ENCODE data around the gene GPR18. TPM values are rescaled to one million over a fixed set of nuclear protein-coding genes. Genes with fewer than 3 reads are reported as not detected.
"Not testable (repeated sequence)": the region's sequence is repeated elsewhere in the genome, so short reads cannot be mapped to it uniquely, and the experiment has no call there.

The GPR18 gene
- total RNA-seq, 1 experiment from 2014 or later, result 126 TPM

DNA sequence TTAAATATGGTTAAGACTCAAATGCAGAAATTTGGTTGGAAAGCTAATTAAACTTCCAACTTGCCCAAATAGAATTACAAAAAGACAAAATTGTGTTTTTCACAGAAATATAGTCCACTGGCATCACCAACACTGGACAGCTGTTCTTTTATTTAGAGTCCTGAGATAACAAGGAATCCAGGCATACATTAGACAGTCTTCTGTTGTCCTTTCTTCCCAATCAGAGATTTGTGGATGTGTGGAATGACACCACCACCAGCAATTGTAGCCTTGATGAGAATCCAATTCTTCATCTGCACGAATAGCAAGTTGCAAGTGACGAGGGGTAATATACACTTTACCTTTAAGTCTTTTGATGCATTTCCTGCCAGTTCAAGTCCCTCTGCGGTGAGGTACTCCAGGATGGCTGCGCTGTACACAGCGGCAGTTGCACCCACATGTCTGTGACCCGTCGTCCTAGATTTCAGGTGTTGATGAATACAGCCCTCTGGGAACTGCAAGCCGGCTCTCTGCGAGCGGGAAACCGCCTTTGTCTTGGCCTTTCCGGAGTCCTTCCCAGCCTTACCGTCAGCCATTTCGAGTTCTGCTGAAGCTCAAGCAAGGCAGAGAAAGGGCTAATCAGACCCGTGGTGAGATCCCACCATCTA is 42.9 kb downstream of the GPR18 start:
- no peaks in the 10 kb centered on the region for H4K20me1 ChIP-seq (ENCODE audit: insufficient read depth, low read depth, low read length)
- no peak for DNase-seq
- peak overlapping the region; percentile 75 for H3K27ac ChIP-seq (ENCODE audit: low read length)
- no peak overlapping the region for H2AFZ ChIP-seq (ENCODE audit: low read length)
- no peak overlapping the region for H3K9ac ChIP-seq (ENCODE audit: low read length)
- no peaks in the 10 kb centered on the region for H3K9me2 ChIP-seq (replicated peaks; ENCODE audit: insufficient read depth, low read length)
- H3K79me2 ChIP-seq (ENCODE audit: low read length), result peaks cover 99% of the 10 kb centered on the region
- no peaks in the 10 kb centered on the region for H3K27me3 ChIP-seq (ENCODE audit: low read length)
- H3K9me3 ChIP-seq (ENCODE audit: low read length), result no peaks in the 10 kb centered on the region
- H3K4me1 ChIP-seq (ENCODE audit: low read length), result peaks cover 88% of the 10 kb centered on the region
- H3K36me3 ChIP-seq (ENCODE audit: insufficient read depth, low read length), result peaks cover 8% of the 10 kb centered on the region; the same call in 1 of the 2 replicates
- H3K4me3 ChIP-seq (ENCODE audit: low read length), result no peak overlapping the region
- H3K4me2 ChIP-seq (ENCODE audit: low read depth, low read length, poor library complexity, severe bottlenecking), result no peak overlapping the region

DNA sequence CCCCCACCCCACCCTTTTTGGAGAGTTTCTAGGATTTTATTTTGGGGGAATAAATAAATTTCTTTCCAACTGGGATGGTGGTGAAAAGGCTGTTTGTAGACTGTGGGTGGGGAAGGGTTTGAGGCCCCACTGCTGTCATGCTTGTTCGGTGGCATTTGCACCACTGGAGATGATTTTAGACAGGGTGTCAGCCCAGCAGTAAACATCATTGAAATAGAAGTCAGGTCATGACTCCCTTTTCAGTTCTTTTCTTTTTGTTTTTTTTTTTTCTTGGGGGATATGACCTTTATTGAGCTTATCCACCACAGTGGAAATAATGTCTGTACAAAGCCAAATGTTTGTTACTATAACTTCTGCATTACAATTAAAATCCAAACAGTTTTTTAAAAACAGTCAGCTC is 43.4 kb downstream of the GPR18 start:
- Histone ChIP-seq H3K79me2 (ENCODE audit: low read length) (peaks cover 99% of the 10 kb centered on the region), H3K9me2 (replicated peaks; ENCODE audit: insufficient read depth, low read length) (no peaks in the 10 kb centered on the region), H3K4me1 (ENCODE audit: low read length) (peaks cover 83% of the 10 kb centered on the region), H2AFZ (ENCODE audit: low read length) (no peak overlapping the region), H3K36me3 (ENCODE audit: insufficient read depth, low read length) (peaks cover 8% of the 10 kb centered on the region; the same call in 1 of the 2 replicates), H3K27me3 (ENCODE audit: low read length) (no peaks in the 10 kb centered on the region), H3K4me3 (ENCODE audit: low read length) (no peak overlapping the region), H3K9me3 (ENCODE audit: low read length) (no peaks in the 10 kb centered on the region), H3K9ac (ENCODE audit: low read length) (no peak overlapping the region), H3K4me2 (ENCODE audit: low read depth, low read length, poor library complexity, severe bottlenecking) (peak overlapping the region; percentile 54), H3K27ac (ENCODE audit: low read length) (peak overlapping the region; percentile 75), H4K20me1 (ENCODE audit: insufficient read depth, low read depth, low read length) (no peaks in the 10 kb centered on the region)
- DNase-seq, result no peak

DNA sequence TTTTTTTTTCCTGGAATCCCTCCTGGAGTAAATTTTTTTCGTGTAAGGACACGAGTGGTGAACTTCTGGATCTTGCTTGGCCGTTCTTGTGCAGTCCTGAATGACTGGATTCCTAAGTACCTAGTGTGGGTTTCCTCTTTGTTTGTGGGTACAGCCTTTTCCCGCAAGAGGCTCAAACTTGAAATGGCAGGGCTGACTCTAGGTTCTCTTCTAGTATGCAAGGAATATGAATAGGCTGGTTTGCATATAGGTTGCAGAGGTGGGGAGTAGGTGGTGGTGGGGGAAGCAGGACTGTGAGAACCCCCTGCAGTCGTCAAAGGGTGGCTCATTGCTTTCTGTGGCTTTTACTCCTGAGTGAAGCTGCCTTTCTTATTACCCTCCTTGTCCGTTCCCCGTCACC is 43.9 kb downstream of the GPR18 start:
- Histone ChIP-seq H3K4me2 (ENCODE audit: low read depth, low read length, poor library complexity, severe bottlenecking) (peak overlapping the region; percentile 54), H3K36me3 (ENCODE audit: insufficient read depth, low read length) (peaks cover 8% of the 10 kb centered on the region; the same call in 1 of the 2 replicates), H4K20me1 (ENCODE audit: insufficient read depth, low read depth, low read length) (no peaks in the 10 kb centered on the region; the same call in 1 of the 2 replicates), H2AFZ (ENCODE audit: low read length) (no peak overlapping the region), H3K4me3 (ENCODE audit: low read length) (0 out of 2 replicates have a peak overlapping the region, but pooled peaks have one; percentile 15), H3K27me3 (ENCODE audit: low read length) (no peaks in the 10 kb centered on the region), H3K79me2 (ENCODE audit: low read length) (peaks cover 99% of the 10 kb centered on the region), H3K9me3 (ENCODE audit: low read length) (no peaks in the 10 kb centered on the region), H3K9ac (ENCODE audit: low read length) (peak overlapping the region; percentile 10; the same call in 1 of the 2 replicates), H3K9me2 (replicated peaks; ENCODE audit: insufficient read depth, low read length) (no peaks in the 10 kb centered on the region), H3K4me1 (ENCODE audit: low read length) (peaks cover 78% of the 10 kb centered on the region), H3K27ac (ENCODE audit: low read length) (peak overlapping the region; percentile 75)
- peak; percentile 68 for DNase-seq

DNA sequence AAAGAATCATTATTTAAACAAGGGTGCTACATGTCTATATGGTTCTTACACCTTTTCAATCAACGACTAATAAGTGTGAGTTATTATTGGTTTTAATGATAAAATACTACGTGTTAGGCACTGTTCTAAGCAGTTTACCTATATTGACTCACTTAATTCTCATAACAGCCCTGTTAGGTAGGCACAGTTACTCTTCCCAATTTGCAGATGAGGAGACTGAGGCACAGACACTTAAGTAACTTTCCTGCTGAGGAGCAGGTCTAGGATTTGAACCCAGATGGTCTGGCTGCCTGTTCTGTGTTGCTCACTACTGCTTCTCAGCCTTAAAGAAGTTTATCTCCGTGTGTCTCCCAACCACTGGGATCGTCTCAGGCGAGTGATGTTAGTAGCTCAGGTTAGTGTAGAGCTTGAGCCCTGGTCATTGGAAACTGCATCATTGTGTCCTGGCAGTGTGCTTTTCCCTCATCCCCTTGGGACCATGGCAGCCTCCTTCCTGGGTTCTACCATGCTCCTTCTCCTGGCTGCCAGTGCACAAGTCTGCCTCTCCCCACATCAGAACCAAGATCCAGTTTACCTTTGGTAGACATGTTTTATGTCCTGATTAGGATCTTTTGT is 46.7 kb downstream of the GPR18 start:
- Histone ChIP-seq H3K4me3 (ENCODE audit: low read length) (no peak overlapping the region), H3K9ac (ENCODE audit: low read length) (no peak overlapping the region), H4K20me1 (ENCODE audit: insufficient read depth, low read depth, low read length) (peaks cover 10% of the 10 kb centered on the region; the same call in 1 of the 2 replicates), H3K27ac (ENCODE audit: low read length) (no peak overlapping the region), H2AFZ (ENCODE audit: low read length) (no peak overlapping the region), H3K4me2 (ENCODE audit: low read depth, low read length, poor library complexity, severe bottlenecking) (no peak overlapping the region), H3K79me2 (ENCODE audit: low read length) (peaks cover 97% of the 10 kb centered on the region), H3K4me1 (ENCODE audit: low read length) (peaks cover 79% of the 10 kb centered on the region), H3K9me2 (replicated peaks; ENCODE audit: insufficient read depth, low read length) (no peaks in the 10 kb centered on the region), H3K27me3 (ENCODE audit: low read length) (no peaks in the 10 kb centered on the region), H3K9me3 (ENCODE audit: low read length) (no peaks in the 10 kb centered on the region), H3K36me3 (ENCODE audit: insufficient read depth, low read length) (peaks cover 8% of the 10 kb centered on the region; the same call in 1 of the 2 replicates)
- DNase-seq, result no peak

DNA sequence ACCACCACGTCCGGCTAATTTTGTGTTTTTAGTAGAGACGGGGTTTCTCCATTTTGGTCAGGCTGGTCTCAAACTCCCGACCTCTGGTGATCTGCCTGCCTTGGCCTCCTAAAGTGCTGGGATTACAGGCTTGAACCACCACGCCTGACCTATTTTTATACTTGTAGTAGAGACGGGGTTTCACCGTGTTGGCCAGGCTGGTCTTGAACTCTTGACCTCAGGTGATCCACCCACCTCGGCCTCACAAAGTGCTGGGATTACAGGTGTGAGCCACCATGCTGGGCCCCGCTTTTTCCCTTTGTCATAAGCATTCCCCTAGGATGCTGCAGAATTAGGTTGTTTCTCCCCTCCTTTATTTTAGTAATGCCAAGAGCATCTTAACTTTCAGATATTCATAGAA is 47.6 kb downstream of the GPR18 start:
- H3K27ac ChIP-seq (ENCODE audit: low read length); H3K4me2 ChIP-seq (ENCODE audit: low read depth, low read length, poor library complexity, severe bottlenecking); H2AFZ ChIP-seq (ENCODE audit: low read length); H3K9me3 ChIP-seq (ENCODE audit: low read length); DNase-seq; H3K9ac ChIP-seq (ENCODE audit: low read length); H3K9me2 ChIP-seq (replicated peaks; ENCODE audit: insufficient read depth, low read length); H3K4me3 ChIP-seq (ENCODE audit: low read length); H3K27me3 ChIP-seq (ENCODE audit: low read length): not testable (repeated sequence)
- H3K79me2 ChIP-seq (ENCODE audit: low read length), result peaks cover 97% of the 10 kb centered on the region
- peaks cover 18% of the 10 kb centered on the region; the same call in 1 of the 2 replicates for H4K20me1 ChIP-seq (ENCODE audit: insufficient read depth, low read depth, low read length)
- H3K4me1 ChIP-seq (ENCODE audit: low read length), result peaks cover 79% of the 10 kb centered on the region
- peaks cover 15% of the 10 kb centered on the region for H3K36me3 ChIP-seq (ENCODE audit: insufficient read depth, low read length)

DNA sequence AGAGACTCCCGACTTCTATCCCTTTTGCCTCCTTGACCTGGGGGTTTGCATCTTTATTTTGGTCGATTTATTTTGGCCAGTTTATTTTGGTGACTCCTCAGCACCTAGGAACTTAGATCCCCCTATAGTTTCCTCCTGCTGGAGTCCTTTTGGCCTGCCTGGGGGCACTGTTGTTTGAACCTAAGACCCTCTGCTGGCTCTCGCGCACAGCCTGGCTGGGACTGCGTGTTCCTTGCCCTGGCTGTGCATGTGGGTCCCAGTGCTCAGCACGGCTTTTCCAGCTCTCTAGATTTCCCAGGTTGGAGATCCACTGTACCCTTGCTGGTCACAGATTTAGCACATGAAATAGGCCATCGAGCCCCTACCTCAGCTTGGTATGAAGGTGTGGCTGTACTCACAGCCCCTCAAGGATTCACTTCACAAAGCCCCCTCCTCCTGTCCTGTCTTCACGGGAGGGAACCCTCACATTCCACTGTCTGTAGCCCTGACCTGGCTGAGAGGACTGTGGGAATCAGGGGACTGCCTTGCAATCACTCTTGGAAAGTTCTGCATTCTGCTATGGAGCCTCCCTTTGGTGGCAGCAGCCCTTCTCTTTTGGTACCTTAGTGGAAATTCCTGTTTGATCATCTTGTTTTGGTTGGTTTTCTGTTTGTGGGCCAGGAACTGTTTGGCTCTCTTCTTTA is 49.2 kb downstream of the GPR18 start:
- no peak overlapping the region for H2AFZ ChIP-seq (ENCODE audit: low read length)
- peaks cover 77% of the 10 kb centered on the region for H3K4me1 ChIP-seq (ENCODE audit: low read length)
- H3K9ac ChIP-seq (ENCODE audit: low read length), result no peak overlapping the region
- peaks cover 15% of the 10 kb centered on the region for H3K36me3 ChIP-seq (ENCODE audit: insufficient read depth, low read length)
- H4K20me1 ChIP-seq (ENCODE audit: insufficient read depth, low read depth, low read length), result peaks cover 22% of the 10 kb centered on the region; the same call in 1 of the 2 replicates
- peak overlapping the region; percentile 71 for H3K27ac ChIP-seq (ENCODE audit: low read length)
- H3K27me3 ChIP-seq (ENCODE audit: low read length), result no peaks in the 10 kb centered on the region
- H3K9me2 ChIP-seq (replicated peaks; ENCODE audit: insufficient read depth, low read length), result no peaks in the 10 kb centered on the region
- no peaks in the 10 kb centered on the region for H3K9me3 ChIP-seq (ENCODE audit: low read length)
- peaks cover 95% of the 10 kb centered on the region for H3K79me2 ChIP-seq (ENCODE audit: low read length)
- no peak overlapping the region for H3K4me3 ChIP-seq (ENCODE audit: low read length)
- no peak for DNase-seq
- no peak overlapping the region for H3K4me2 ChIP-seq (ENCODE audit: low read depth, low read length, poor library complexity, severe bottlenecking)

DNA sequence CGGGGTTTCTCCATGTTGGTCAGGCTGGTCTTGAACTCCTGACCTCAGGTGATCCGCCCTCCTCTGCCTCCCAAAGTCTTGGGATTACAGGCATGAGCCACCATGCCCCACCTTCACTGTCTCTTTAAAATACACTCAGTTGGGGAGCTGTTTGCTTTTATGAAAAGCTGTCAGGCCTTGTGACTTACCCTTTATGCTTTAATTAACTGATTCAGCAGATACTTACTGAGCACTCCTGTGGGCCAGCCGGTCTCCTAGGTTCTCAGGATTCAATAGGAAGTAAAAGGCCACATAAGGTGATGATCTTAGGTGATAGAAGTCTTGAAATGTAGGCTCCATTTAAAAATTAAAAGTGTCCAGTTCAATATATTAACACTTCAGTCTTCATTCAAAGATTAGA is 50.0 kb downstream of the GPR18 start:
- H3K4me2 ChIP-seq (ENCODE audit: low read depth, low read length, poor library complexity, severe bottlenecking), result peak overlapping the region; percentile 91
- 0 out of 2 replicates have a peak overlapping the region, but pooled peaks have one; percentile 10 for H3K9ac ChIP-seq (ENCODE audit: low read length)
- H3K79me2 ChIP-seq (ENCODE audit: low read length), result peaks cover 95% of the 10 kb centered on the region
- no peaks in the 10 kb centered on the region for H3K9me2 ChIP-seq (replicated peaks; ENCODE audit: insufficient read depth, low read length)
- peaks cover 22% of the 10 kb centered on the region; the same call in 1 of the 2 replicates for H4K20me1 ChIP-seq (ENCODE audit: insufficient read depth, low read depth, low read length)
- H3K4me1 ChIP-seq (ENCODE audit: low read length), result peaks cover 78% of the 10 kb centered on the region
- H3K27me3 ChIP-seq (ENCODE audit: low read length), result no peaks in the 10 kb centered on the region
- no peak for DNase-seq
- H3K9me3 ChIP-seq (ENCODE audit: low read length), result no peaks in the 10 kb centered on the region
- H3K4me3 ChIP-seq (ENCODE audit: low read length), result no peak overlapping the region
- H2AFZ ChIP-seq (ENCODE audit: low read length), result no peak overlapping the region
- peak overlapping the region; percentile 71 for H3K27ac ChIP-seq (ENCODE audit: low read length)
- peaks cover 15% of the 10 kb centered on the region for H3K36me3 ChIP-seq (ENCODE audit: insufficient read depth, low read length)

DNA sequence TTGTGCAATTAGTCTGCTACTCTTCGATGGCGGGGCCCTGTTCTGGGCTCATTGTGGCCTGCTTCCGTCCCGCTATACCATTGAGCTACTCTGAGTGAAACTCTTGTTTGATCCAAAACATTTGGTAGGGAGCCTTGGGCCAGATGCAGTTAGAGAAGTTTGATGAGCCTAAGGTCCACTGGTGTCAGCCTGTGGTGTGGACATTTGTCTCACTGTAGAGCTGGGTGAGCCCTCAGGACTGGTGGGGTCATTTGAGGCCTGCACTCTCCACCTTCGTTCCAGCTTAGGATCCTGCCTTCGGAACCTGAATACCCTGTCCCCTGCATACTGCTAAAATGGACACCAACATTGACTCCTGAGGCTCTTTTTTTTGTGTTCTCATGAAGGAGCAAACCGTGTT is 50.7 kb downstream of the GPR18 start:
- Histone ChIP-seq H3K27me3 (ENCODE audit: low read length) (no peaks in the 10 kb centered on the region), H2AFZ (ENCODE audit: low read length) (no peak overlapping the region), H3K79me2 (ENCODE audit: low read length) (peaks cover 93% of the 10 kb centered on the region), H3K9ac (ENCODE audit: low read length) (peak overlapping the region; percentile 40), H3K9me2 (replicated peaks; ENCODE audit: insufficient read depth, low read length) (no peaks in the 10 kb centered on the region), H3K4me2 (ENCODE audit: low read depth, low read length, poor library complexity, severe bottlenecking) (peak overlapping the region; percentile 91), H3K36me3 (ENCODE audit: insufficient read depth, low read length) (peaks cover 10% of the 10 kb centered on the region), H4K20me1 (ENCODE audit: insufficient read depth, low read depth, low read length) (peaks cover 22% of the 10 kb centered on the region; the same call in 1 of the 2 replicates), H3K4me1 (ENCODE audit: low read length) (peaks cover 77% of the 10 kb centered on the region), H3K9me3 (ENCODE audit: low read length) (no peaks in the 10 kb centered on the region), H3K4me3 (ENCODE audit: low read length) (peak overlapping the region; percentile 47; the same call in 1 of the 2 replicates), H3K27ac (ENCODE audit: low read length) (peak overlapping the region; percentile 71)
- no peak for DNase-seq

Data from Karpas-422 (cell line).